GM19035 (cell line): ENCODE results near the gene LHX4.

Experiments
- ATAC-seq: cut with Tn5 transposase; IDR thresholded peaks from one replicate; pipeline ENCODE4 v1.9.1; 2021; ENCODE audit not compliant: unreplicated experiment

LHX4 gene

GRCh38 chr1:180224902-180225301 lies 5.2 kb upstream of the LHX4 start:
- no peak for ATAC-seq

- ATAC-seq: no peak
Measured at GRCh38 chr1:180225403-180225802, 4.7 kb upstream of the LHX4 start.

- no peak for ATAC-seq
Measured at GRCh38 chr1:180227861-180228647, 2.0 kb upstream of the LHX4 start.

DNA sequence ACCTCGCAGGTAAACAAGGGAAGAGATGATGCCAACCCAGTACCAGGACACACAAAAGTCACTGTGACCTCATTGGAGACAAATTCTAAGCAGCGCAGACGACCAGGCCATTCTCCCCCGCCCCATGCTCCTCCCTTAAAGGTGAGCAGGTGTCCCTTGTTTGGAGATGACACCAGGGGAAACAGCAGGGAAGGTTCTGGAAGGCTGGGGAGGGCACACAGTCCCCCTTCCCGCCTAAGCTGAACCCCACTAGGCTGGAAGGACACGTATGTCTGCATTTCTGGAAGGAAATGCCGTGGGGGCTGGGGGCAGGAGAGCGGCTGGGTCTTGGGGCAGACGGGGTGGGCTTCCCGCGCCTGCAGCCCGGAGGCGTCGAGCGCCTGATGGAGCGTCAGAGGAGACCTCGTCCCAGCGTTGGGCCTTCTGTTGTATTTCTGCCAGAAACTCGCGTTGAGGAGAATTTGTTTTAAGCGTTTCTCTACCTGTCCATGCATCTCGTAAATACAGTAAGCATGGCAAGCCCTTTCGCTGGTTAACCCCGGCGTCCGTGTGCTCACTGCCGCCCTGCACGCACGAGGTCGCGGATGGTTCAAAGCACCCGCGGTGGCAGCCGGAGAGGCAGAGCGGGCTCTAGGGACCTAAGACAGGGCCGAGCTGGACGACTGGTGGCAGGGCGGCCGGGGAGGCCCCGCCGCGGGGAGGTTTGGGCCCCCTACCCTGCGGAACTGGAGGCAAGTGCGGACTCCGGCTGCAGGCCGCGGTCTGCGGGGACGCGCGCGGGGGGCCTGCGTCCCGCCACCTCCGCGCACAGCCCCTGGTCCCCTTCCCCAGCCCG lies 1.2 kb upstream of the LHX4 start:
- peak; percentile 23 for ATAC-seq

DNA sequence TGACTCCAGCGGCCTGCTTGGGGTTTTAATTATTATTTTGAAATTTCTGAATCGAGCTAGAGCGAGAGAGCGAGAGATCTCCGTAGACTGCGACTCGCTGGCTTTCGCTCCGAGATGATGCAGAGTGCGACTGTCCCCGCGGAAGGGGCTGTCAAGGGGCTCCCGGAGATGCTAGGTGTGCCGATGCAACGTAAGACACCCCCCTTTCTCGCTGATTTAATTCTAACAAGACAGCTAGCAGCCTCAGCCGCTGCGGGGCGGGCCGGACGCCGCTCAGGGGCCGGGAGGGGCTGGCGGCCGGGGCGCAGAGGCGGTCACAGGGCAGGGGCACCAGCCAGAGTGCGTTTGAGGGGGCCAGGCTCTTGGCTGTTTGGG lies 339 bp downstream of the LHX4 start:
- peak; percentile 19 for ATAC-seq

GRCh38 chr1:180230791-180231505 lies 884 bp downstream of the LHX4 start:
- no peak for ATAC-seq

GRCh38 chr1:180231506-180231921 lies 1.4 kb downstream of the LHX4 start:
- ATAC-seq: no peak

DNA sequence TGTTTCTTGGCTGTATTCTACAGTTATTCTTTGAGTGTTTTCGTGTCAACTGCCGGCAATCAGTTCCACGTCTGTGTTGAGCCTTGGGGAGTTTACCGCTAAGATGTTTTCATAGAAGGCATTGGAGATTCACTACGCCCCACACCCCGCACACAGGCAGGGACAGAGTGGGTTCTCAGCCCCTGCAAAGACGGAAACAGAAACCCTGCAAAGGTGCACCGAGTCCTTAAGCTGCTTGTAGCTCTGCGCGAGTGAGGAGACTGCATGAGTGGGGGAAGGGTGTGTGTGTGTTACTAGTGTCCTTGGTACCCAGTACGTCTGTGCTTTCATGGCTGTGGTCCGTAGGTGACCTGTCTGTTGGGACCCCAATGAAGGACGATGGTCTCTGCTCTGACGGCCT lies 1.9 kb downstream of the LHX4 start:
- no peak for ATAC-seq

DNA sequence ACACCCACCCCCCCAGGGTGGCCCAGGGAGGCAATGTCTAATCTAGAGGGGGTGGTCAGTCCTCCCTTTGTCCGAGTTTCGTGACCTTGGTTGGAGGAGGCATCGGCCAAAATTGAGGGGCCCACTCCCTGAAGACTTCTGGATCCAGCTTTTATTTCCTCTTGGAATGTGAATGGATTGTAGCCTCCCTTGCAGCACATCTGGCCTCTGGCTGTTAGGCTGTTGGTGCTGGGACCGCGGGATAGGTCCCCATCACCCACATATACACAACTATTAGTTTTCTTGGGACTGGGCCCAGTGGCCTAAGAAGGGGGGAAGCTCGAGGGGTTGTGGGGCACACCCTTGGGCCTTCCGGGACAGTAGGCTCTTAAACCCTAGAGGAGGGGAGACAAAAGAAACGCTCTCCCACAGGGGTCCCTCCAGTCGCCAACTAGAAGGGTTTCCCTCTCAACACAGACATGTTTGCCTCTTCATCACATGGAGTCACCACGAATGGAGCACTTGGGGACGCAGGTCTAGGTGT lies 2.5 kb downstream of the LHX4 start:
- no peak for ATAC-seq

- ATAC-seq: no peak
Measured at GRCh38 chr1:180233191-180234011, 3.3 kb downstream of the LHX4 start.

- no peak for ATAC-seq
Measured at GRCh38 chr1:180234369-180235076, 4.5 kb downstream of the LHX4 start.

GRCh38 chr1:180235077-180235501 lies 5.0 kb downstream of the LHX4 start:
- no peak for ATAC-seq

DNA sequence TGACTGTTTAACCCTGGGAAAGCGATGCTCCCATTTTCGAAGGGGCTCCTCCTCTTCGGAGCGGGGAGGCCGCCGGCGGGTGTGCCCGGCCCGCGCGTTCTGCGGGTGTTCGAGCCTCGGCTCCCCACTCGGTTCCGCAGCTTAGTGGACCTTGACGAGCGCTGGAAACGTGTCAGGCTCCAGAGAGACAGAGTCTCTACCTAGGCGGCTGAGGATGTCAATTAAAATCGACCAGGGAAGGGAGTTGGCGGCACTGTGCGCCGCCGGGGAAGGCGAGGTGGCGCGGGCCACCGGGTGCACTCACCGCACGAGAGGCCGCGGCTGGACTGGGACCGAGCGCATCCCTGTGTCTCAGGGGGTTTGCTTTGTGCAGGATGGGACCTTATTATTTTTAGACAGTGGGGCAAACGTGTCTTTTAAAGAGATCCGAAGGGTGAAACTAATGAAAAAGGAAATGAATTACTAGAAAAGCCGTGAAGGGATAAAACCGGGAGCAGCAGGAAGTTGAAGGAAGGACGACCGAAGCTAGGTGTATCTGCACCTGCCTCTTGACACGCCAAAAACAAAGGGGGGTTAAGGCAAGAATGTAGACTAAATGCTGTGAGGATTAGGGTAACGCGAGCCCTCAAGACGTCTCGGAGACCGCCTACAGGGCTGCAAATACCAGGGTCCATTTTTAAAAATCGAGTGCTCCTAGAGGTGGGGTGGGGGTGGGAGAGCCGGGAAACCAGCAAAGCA lies 5.6 kb downstream of the LHX4 start:
- ATAC-seq: no peak

- ATAC-seq: no peak
Measured at GRCh38 chr1:180236698-180237509, 6.8 kb downstream of the LHX4 start.

- ATAC-seq: no peak
Measured at GRCh38 chr1:180237869-180238476, 7.9 kb downstream of the LHX4 start.

GRCh38 chr1:180238675-180239074 lies 8.6 kb downstream of the LHX4 start:
- ATAC-seq: no peak

DNA sequence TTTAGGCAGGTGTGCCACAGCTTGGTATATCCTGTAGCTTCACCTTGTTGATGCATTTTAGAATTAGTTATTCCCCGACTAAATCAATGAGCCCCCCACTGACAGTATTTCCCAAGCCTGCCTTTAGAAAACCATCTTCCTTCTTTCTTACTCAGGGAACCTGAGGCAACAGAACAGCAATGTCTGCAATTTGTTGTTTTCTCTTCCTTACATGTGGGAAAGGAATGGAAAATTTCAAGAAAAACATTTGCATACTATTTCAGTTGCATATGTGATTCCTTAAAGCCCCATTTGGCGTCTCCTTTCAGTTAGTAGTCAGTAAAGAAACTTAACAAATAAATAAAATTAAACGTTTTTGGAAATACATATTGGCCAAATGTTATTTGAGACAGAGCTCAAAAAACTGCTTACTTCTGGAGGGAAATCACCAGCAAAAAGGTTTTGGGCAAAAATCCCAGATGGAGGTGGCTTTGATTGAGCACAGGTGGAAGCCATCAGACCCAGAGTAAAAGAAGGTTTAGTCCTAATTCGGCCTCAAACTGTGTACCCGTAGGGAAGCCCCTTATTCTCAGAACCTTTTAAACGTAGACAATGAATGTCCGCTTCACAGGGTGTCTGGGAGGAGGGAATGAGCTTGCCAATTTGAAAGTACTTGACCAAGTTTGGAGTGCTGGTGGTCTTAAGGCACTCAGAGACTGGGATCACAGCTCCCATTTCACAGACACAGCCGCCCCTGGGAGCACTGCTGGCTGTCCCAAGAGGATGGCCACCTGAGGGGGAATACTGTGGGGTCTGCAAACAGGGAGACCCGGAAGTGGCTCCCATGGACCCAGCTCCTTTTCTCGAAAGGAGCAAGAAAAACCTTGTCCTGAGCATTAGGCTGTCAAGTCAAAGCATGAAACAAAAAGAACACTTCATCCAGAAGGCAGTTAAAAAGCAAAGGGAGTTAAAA lies 9.4 kb downstream of the LHX4 start:
- no peak for ATAC-seq
